HEK293 (cell line): ENCODE measurements around the gene PHKG1.
"Not testable (repeated sequence)": the region's sequence is repeated elsewhere in the genome, so short reads cannot be mapped to it uniquely, and the experiment has no call there.

Experiments used
- CTCF ChIA-PET: fragments of 350-600 bp; formaldehyde crosslinking; extraction: SDS; loops from one replicate; lab custom pipeline; 2021; ENCODE audit warnings: antibody characterized with exemption; lab: Yijun Ruan, JAX
- POLR2A ChIA-PET: fragments of 300-600 bp; formaldehyde crosslinking; extraction: SDS; loops from one replicate; lab custom pipeline; 2020; ENCODE audit warnings: antibody characterized with exemption, inconsistent platforms; lab: Yijun Ruan, JAX
- H3K27ac ChIP-seq: fragments of 200-500 bp; sonication (Bioruptor generic); 2 replicates; pipeline ENCODE4 v1.5.1; 2014; ENCODE audit warnings: low read depth, low read length, control low read depth, inconsistent platforms; ENCODE audit errors: extremely low read depth
- H3K36me3 ChIP-seq, 2 experiments: fragments of 200-500 bp in 1 of 2; sonication (Bioruptor generic) in 1 of 2; 1 replicate in 1 of 2; 2 replicates in 1 of 2; pipeline ENCODE4 v1.5.1; 2014 to 2017; ENCODE audit warnings: inconsistent platforms in 2 of 2, low read length in 2 of 2; ENCODE audit not compliant: control insufficient read depth in 2 of 2, insufficient read depth in 1 of 2
- H3K4me1 ChIP-seq: fragments of 200-500 bp; sonication (Bioruptor generic); 2 replicates; pipeline ENCODE4 v1.5.1; 2014; ENCODE audit warnings: mild to moderate bottlenecking, low read length, inconsistent platforms; ENCODE audit not compliant: control insufficient read depth, insufficient read depth
- H3K4me3 ChIP-seq: 2 replicates; pipeline ENCODE4 v1.5.1; 2011; ENCODE audit warnings: low read depth, mild to moderate bottlenecking, control low read depth, low read length, moderate library complexity
- H3K9me3 ChIP-seq: fragments of 200-500 bp; sonication (Bioruptor generic); 2 replicates; pipeline ENCODE4 v1.5.1; 2014; ENCODE audit warnings: low read depth, low read length, inconsistent platforms; ENCODE audit not compliant: control insufficient read depth, insufficient read depth
- GLIS1 ChIP-seq: fragments of 450-650 bp; formaldehyde crosslinking; IDR thresholded peaks from 2 replicates; pipeline ENCODE4 v1.5.1; 2016; ENCODE audit warnings: missing biosample characterization, missing genetic modification characterization
- HOXD13 ChIP-seq: sonication (generic); formaldehyde crosslinking; IDR thresholded peaks from 2 replicates; pipeline ENCODE4 v1.8.0; 2022; ENCODE audit warnings: missing genetic modification reagents, borderline replicate concordance
- SCRT1 ChIP-seq: fragments of 450-650 bp; formaldehyde crosslinking; IDR thresholded peaks from 2 replicates; pipeline ENCODE4 v1.5.1; 2016; ENCODE audit warnings: missing biosample characterization, missing genetic modification characterization, borderline replicate concordance
- ZBTB44 ChIP-seq: fragments of 450-650 bp; IDR thresholded peaks from 2 replicates; pipeline ENCODE4 v1.5.1; 2018; ENCODE audit warnings: missing biosample characterization, mild to moderate bottlenecking, missing genetic modification characterization
- ZBTB48 ChIP-seq: fragments of 450-650 bp; formaldehyde crosslinking; IDR thresholded peaks from 2 replicates; pipeline ENCODE4 v1.5.1; 2016; ENCODE audit warnings: missing biosample characterization, missing genetic modification characterization
- ZEB2 ChIP-seq: fragments of 450-650 bp; formaldehyde crosslinking; IDR thresholded peaks from 2 replicates; pipeline ENCODE4 v1.5.1; 2016; ENCODE audit warnings: missing biosample characterization, missing genetic modification characterization
- ZNF114 ChIP-seq: fragments of 450-650 bp; formaldehyde crosslinking; IDR thresholded peaks from 2 replicates; pipeline ENCODE4 v1.5.0; 2017; ENCODE audit warnings: missing biosample characterization, missing genetic modification characterization
- ZNF280C ChIP-seq: fragments of 450-650 bp; formaldehyde crosslinking; IDR thresholded peaks from 2 replicates; pipeline ENCODE4 v1.5.1; 2016; ENCODE audit warnings: missing biosample characterization, missing genetic modification characterization
- ZNF324 ChIP-seq: fragments of 450-650 bp; formaldehyde crosslinking; IDR thresholded peaks from 2 replicates; pipeline ENCODE4 v1.5.1; 2016; ENCODE audit warnings: missing biosample characterization, missing genetic modification characterization
- ZNF830 ChIP-seq: fragments of 450-650 bp; IDR thresholded peaks from 2 replicates; pipeline ENCODE4 v1.5.0; 2018; ENCODE audit warnings: missing biosample characterization, missing genetic modification characterization, low read depth, mild to moderate bottlenecking, moderate library complexity
- TF ChIP-seq, protein P1 (sequence below): fragments of 450-650 bp; formaldehyde crosslinking; IDR thresholded peaks from 2 replicates; pipeline ENCODE4 v1.5.1; 2016; ENCODE audit warnings: missing biosample characterization, missing genetic modification characterization
- TF ChIP-seq, protein P2 (sequence below): fragments of 450-650 bp; formaldehyde crosslinking; IDR thresholded peaks from 2 replicates; pipeline ENCODE4 v1.5.1; 2016; ENCODE audit warnings: missing biosample characterization, missing genetic modification characterization

The PHKG1 gene

GRCh38 chr7:56092789-56093531 lies at the start of gene PHKG1:
Gene PHKG1 (minus strand): TSS chr7:56092952. CDS start chr7:56088941, 4,011 bp downstream.
- TF ChIP-seq ZBTB44 (tag by site-specific recombination) (peak; percentile 39; the same call in 1 of the 2 replicates), SCRT1 (no peak), GLIS1 (tag by site-specific recombination) (peak; percentile 17; the same call in 1 of the 2 replicates), ZNF114 (tag by site-specific recombination) (no peak)
- TF ChIP-seq, protein P1, sequence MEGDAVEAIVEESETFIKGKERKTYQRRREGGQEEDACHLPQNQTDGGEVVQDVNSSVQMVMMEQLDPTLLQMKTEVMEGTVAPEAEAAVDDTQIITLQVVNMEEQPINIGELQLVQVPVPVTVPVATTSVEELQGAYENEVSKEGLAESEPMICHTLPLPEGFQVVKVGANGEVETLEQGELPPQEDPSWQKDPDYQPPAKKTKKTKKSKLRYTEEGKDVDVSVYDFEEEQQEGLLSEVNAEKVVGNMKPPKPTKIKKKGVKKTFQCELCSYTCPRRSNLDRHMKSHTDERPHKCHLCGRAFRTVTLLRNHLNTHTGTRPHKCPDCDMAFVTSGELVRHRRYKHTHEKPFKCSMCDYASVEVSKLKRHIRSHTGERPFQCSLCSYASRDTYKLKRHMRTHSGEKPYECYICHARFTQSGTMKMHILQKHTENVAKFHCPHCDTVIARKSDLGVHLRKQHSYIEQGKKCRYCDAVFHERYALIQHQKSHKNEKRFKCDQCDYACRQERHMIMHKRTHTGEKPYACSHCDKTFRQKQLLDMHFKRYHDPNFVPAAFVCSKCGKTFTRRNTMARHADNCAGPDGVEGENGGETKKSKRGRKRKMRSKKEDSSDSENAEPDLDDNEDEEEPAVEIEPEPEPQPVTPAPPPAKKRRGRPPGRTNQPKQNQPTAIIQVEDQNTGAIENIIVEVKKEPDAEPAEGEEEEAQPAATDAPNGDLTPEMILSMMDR (tag by site-specific recombination), result 0 out of 2 replicates have a peak, but pooled peaks have one; percentile 20
- CTCF ChIA-PET, result interaction anchor here (0.5 to 1.0 kb wide), 5 partner anchors 18 to 651 kb away, joined by 3 to 5 read pairs (median 3); no protein-coding TSS in a partner anchor
- H3K4me3 ChIP-seq, result no peak within 1 kb of the TSS
- no peaks in the 10 kb centered on the region for H3K4me1 ChIP-seq
- no peaks in the 10 kb centered on the region; a peak in 1 of 3 replicates for H3K36me3 ChIP-seq
- POLR2A ChIA-PET, result interaction anchor here (0.5 kb wide), 1 partner anchor 194 kb away, joined by 7 read pairs; no protein-coding TSS in a partner anchor
- H3K27ac ChIP-seq, result no peak within 1 kb of the TSS
- H3K9me3 ChIP-seq, result no peaks in the 10 kb centered on the region

GRCh38 chr7:56131062-56131461 lies 38.3 kb upstream of the PHKG1 start:
- H3K4me1 ChIP-seq, H3K9me3 ChIP-seq, H3K27ac ChIP-seq, H3K4me3 ChIP-seq, POLR2A ChIA-PET, H3K36me3 ChIP-seq: not testable (repeated sequence)
- CTCF ChIA-PET, result interaction anchor here (0.7 kb wide), 1 partner anchor 479 kb away, joined by 4 read pairs; no protein-coding TSS in a partner anchor

DNA sequence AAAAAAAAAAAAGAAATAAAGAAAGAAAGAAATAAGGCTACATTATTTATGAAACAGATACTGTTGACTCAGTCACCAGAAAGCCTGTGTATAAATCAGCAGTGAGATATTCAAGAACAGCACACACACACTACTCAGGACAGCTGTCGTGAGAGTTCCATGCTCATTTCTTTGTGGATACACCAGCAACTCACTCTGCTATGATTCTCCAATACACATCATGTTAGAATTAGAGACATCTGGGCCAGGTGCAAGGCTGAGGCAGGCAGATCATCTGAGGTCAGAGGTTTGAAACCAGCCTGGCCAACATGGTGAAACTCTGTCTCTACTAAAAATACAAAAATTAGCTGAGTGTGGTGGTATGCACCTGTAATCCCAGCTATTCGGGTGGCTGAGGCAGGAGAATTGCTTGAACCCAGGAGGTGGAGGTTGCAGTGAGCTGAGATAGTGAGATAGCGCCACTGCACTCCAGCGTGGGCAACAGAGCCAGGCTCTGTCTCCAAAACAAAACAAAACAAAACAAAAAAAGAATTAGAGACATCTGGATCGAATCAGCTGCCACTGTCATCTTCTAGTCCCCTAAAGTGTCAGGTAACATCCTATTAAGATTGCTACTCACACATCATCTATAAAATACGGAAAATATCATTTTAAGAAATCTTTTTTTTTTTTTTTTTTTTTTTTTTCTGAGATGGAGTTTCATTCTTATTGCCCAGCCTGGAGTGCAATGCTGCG lies 34.7 kb upstream of the PHKG1 start:
- Histone ChIP-seq H3K9me3 (no peaks in the 10 kb centered on the region), H3K27ac (no peak overlapping the region), H3K36me3 (no peaks in the 10 kb centered on the region), H3K4me3 (no peak overlapping the region), H3K4me1 (no peaks in the 10 kb centered on the region)
- CTCF ChIA-PET, result interaction anchor here (0.6 kb wide), 1 partner anchor 53 kb away, joined by 4 read pairs; no protein-coding TSS in a partner anchor
- POLR2A ChIA-PET, result no interaction called here
- TF ChIP-seq, protein P2, sequence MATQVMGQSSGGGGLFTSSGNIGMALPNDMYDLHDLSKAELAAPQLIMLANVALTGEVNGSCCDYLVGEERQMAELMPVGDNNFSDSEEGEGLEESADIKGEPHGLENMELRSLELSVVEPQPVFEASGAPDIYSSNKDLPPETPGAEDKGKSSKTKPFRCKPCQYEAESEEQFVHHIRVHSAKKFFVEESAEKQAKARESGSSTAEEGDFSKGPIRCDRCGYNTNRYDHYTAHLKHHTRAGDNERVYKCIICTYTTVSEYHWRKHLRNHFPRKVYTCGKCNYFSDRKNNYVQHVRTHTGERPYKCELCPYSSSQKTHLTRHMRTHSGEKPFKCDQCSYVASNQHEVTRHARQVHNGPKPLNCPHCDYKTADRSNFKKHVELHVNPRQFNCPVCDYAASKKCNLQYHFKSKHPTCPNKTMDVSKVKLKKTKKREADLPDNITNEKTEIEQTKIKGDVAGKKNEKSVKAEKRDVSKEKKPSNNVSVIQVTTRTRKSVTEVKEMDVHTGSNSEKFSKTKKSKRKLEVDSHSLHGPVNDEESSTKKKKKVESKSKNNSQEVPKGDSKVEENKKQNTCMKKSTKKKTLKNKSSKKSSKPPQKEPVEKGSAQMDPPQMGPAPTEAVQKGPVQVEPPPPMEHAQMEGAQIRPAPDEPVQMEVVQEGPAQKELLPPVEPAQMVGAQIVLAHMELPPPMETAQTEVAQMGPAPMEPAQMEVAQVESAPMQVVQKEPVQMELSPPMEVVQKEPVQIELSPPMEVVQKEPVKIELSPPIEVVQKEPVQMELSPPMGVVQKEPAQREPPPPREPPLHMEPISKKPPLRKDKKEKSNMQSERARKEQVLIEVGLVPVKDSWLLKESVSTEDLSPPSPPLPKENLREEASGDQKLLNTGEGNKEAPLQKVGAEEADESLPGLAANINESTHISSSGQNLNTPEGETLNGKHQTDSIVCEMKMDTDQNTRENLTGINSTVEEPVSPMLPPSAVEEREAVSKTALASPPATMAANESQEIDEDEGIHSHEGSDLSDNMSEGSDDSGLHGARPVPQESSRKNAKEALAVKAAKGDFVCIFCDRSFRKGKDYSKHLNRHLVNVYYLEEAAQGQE (tag by site-specific recombination), result no peak
- TF ChIP-seq HOXD13 (CRISPR knock-in tag) (no peak), ZNF324 (no peak), ZNF830 (tag by site-specific recombination) (no peak), ZEB2 (tag by site-specific recombination) (no peak), ZBTB48 (tag by site-specific recombination) (no peak), ZNF280C (tag by site-specific recombination) (no peak)
- TF ChIP-seq, all 188 proteins: peak for 0
